Ovary (tissue), 9 donors: ENCODE results near the gene ASMTL. TPM values are rescaled to one million over a fixed set of nuclear protein-coding genes. Genes with fewer than 3 reads are reported as not detected.
"Not testable (repeated sequence)": the region's sequence is repeated elsewhere in the genome, so short reads cannot be mapped to it uniquely, and the experiment has no call there.

ENCODE experiments used
- DNase-seq, 5 donors: peaks; one replicate each; pipeline ENCODE4 v3.0.0-alpha.2; 2019 to 2020
- H3K27ac ChIP-seq, 2 donors: fragments of 200-600 bp; one replicate each; pipeline versions ENCODE4 v1.5.1 to v1.8.0; 2019 to 2022
- H3K27me3 ChIP-seq: fragments of 200-600 bp; one replicate; pipeline ENCODE4 v1.8.0; 2022
- H3K36me3 ChIP-seq: fragments of 200-600 bp; sonication (generic); one replicate; pipeline ENCODE4 v1.5.1; 2019
- H3K4me1 ChIP-seq: one replicate; pipeline ENCODE4 v1.8.1; 2013; ENCODE audit warnings: mild to moderate bottlenecking, moderate library complexity; ENCODE audit not compliant: insufficient read depth
- H3K4me3 ChIP-seq: fragments of 200-600 bp; sonication (generic); one replicate; pipeline ENCODE4 v1.5.1; 2017
- H3K9me3 ChIP-seq, 2 donors: fragments of 200-600 bp in 1 of 2; sonication (generic) in 1 of 2; one replicate each; pipeline versions ENCODE4 v1.5.1 to v1.8.1; 2013 to 2019; ENCODE audit warnings: mild to moderate bottlenecking in 1 of 2, moderate library complexity in 1 of 2
- EP300 ChIP-seq: sonication (generic); formaldehyde crosslinking; IDR thresholded peaks from one replicate; pipeline ENCODE4 v1.6.1; 2017; ENCODE audit warnings: antibody characterized with exemption
- POLR2A ChIP-seq: fragments of 450-650 bp; IDR thresholded peaks from one replicate; pipeline ENCODE4 v1.6.1; 2017; ENCODE audit warnings: antibody characterized with exemption, mild to moderate bottlenecking, moderate library complexity
- WGBS, 3 donors: extraction: QIAGEN DNeasy Blood & Tissue Kit in 1 of 3; methylation state at CpG; one replicate each; pipeline versions ENCODE4 v1.1.5 to v1.1.7; 2013 to 2017; 5-methylcytosine and 5-hydroxymethylcytosine counted together
- intact Hi-C, 4 donors: fragments of 100-400 bp; cut with DNase I; formaldehyde crosslinking; loops; one replicate each; pipeline versions ENCODE4 v1.11.0 to v1.15.1; 2022 to 2023
- polyA plus RNA-seq, 2 donors: library from polyadenylated mRNA; stranded (reverse); fragments of 200-250 nt in 1 of 2; fragments of 350-450 nt in 1 of 2; fragmentation: Illumina TruSeq in 1 of 2; extraction: RNeasy Lipid Tissue Mini Kit (QIAGEN cat#74804) in 1 of 2; gene quantifications; one replicate each; pipeline ENCODE4 v1.2.3, GENCODE V29; 2013 to 2014
- total RNA-seq, 7 donors: library from RNA; depleted of rRNA in 2 of 7; stranded (reverse); fragments of >200 nt in 2 of 7; fragmentation: NEBNext Ultra II Directional in 3 of 7; extraction: Animal tissue kit (Norgen Biotek cat#: 25700) in 3 of 7; gene quantifications; one replicate each; pipeline versions ENCODE4 v1.1.0 to v1.2.4, GENCODE V29; 2016 to 2023
- TF ChIP-seq, protein P1 (sequence below), 3 donors: fragments of 450-650 bp in 2 of 3; fragments of 200-600 bp in 1 of 3; IDR thresholded peaks; one replicate each; pipeline versions ENCODE4 v1.5.1 to v1.8.0; 2016 to 2022; ENCODE audit warnings: antibody characterized with exemption in 3 of 3, mild to moderate bottlenecking in 1 of 3
- donor health status: DM: no; HTN: no; CAD: no; lungs with moderate emphysema.
- donor health status: DM: no; HTN: no; CAD: no.
- donor health status: Bipolar disorder and iron deficiency.
- donor health status: DM: yes; HTN: yes; CAD: no.
- donor health status: DM: no; HTN: no; CAD: no.
- donor health status: DM: yes; HTN: yes; CAD: no.

The ASMTL gene
- total and polyA plus RNA-seq, 9 donors, result 21.3 to 48.9 (median 40.7) TPM

DNA sequence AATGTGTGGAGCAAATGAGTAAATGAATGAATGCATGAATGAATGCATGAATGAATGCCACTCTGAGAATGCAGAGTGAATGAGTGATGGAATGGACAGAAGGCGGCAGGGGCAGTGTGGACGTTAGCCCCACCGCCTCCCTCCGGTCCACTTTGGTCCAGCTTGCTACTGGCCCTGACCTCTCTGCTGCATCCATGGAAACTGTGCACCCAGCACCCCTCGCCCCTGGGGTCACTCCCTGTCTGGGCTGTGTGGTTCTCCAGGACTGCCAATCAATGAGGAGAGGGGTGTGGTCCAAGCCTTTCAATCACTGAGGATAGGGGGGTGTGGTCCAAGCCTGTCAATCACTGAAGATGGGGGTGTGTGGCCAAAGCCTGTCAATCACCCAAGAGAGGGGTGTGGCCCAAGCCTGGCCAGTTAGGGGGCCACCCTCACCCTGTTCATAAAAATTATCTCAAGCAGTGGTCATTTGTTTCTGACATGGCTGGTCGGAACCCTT is 39.2 kb upstream of the ASMTL start:
- Histone ChIP-seq H3K36me3 (no peaks in the 10 kb centered on the region), H3K4me1 (no peaks in the 10 kb centered on the region), H3K27ac (no peak overlapping the region), H3K4me3 (no peak overlapping the region), H3K27me3 (no peaks in the 10 kb centered on the region), H3K9me3 (no peaks in the 10 kb centered on the region)
- 75 to 82% (median 79%) methylated on average over 6 of the region's 6 CpGs for WGBS, 3 donors
- DNase-seq, result no peak
- intact Hi-C loops, result no loop called here
- TF ChIP-seq POLR2A, result no peak
- TF ChIP-seq EP300, result no peak
- TF ChIP-seq, protein P1, sequence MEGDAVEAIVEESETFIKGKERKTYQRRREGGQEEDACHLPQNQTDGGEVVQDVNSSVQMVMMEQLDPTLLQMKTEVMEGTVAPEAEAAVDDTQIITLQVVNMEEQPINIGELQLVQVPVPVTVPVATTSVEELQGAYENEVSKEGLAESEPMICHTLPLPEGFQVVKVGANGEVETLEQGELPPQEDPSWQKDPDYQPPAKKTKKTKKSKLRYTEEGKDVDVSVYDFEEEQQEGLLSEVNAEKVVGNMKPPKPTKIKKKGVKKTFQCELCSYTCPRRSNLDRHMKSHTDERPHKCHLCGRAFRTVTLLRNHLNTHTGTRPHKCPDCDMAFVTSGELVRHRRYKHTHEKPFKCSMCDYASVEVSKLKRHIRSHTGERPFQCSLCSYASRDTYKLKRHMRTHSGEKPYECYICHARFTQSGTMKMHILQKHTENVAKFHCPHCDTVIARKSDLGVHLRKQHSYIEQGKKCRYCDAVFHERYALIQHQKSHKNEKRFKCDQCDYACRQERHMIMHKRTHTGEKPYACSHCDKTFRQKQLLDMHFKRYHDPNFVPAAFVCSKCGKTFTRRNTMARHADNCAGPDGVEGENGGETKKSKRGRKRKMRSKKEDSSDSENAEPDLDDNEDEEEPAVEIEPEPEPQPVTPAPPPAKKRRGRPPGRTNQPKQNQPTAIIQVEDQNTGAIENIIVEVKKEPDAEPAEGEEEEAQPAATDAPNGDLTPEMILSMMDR (IDR thresholded peaks at IDR 0.05), result no peak

DNA sequence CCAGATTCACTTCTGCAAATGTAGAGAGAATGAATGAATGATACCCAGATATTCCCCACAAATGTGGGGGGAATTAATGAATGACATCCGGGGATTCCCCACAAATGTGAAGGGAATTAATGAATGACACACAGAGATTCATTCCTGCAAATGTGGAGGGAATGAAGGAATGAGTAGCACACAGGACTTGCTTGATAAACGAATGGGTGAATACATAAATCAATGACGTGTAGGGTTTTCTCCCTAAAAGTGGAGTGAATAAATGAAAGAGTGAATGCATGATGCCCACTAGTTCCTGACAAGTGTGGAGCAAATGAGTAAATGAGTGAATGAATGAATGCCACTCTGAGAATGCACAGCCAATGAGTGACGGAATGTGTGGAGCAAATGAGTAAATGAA is 38.5 kb upstream of the ASMTL start:
- H3K4me3 ChIP-seq, H3K4me1 ChIP-seq, DNase-seq, H3K9me3 ChIP-seq, H3K27ac ChIP-seq, H3K36me3 ChIP-seq, H3K27me3 ChIP-seq, intact Hi-C loops: not testable (repeated sequence)
- WGBS, 3 donors, result 94 to 95% (median 94%) methylated on average over 4 of the region's 4 CpGs

DNA sequence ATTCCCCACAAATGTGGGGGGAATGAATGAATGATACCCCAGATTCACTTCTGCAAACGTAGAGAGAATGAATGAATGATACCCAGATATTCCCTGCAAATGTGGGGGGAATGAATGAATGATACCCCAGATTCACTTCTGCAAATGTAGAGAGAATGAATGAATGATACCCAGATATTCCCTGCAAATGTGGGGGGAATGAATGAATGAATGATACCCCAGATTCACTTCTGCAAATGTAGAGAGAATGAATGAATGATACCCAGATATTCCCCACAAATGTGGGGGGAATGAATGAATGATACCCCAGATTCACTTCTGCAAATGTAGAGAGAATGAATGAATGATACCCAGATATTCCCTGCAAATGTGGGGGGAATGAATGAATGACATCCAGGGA is 38.0 kb upstream of the ASMTL start:
- intact Hi-C loops, H3K27ac ChIP-seq, H3K36me3 ChIP-seq, H3K9me3 ChIP-seq, H3K4me1 ChIP-seq, H3K27me3 ChIP-seq, DNase-seq, H3K4me3 ChIP-seq: not testable (repeated sequence)
- 50 to 100% (median 97%) methylated on average over 1 of the region's 1 CpG for WGBS, 3 donors

DNA sequence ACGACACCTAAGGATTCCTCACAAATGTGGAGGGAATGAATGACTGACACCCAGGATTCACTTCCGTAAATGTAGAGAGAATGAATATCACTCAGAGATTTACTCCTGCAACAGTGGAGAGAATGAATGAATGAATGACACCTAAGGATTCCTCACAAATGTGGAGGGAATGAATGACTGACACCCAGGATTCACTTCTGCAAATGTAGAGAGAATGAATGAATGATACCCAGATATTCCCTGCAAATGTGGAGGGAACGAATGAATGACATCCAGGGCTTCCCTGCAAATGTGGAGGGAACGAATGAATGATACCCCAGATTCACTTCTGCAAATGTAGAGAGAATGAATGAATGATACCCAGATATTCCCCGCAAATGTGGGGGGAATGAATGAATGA is 36.6 kb upstream of the ASMTL start:
- 79 to 91% (median 90%) methylated on average over 5 of the region's 5 CpGs for WGBS, 3 donors
- H3K9me3 ChIP-seq, intact Hi-C loops, H3K27me3 ChIP-seq, H3K4me3 ChIP-seq, DNase-seq, H3K36me3 ChIP-seq, H3K4me1 ChIP-seq, H3K27ac ChIP-seq: not testable (repeated sequence)

DNA sequence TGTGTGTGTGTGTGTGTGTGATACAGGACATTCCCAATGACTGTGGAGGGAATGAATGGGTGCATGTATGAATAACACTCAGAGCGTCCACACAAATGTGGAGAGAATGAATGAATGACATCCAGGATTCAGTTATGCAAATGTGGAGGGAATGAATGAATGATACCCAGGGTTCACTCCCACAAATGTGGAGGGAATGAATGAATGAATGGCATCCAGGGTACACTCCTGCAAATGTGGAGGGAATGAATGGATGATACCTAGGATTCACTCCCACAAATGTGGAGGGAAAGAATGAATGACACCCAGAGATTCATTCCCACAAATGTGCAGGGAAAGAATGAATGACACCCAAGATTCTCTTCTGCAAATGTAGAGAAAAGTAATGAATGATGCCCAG is 36.0 kb upstream of the ASMTL start:
- Histone ChIP-seq H3K4me1 (no peaks in the 10 kb centered on the region), H3K36me3 (no peaks in the 10 kb centered on the region), H3K9me3 (no peaks in the 10 kb centered on the region), H3K4me3 (no peak overlapping the region), H3K27ac (no peak overlapping the region), H3K27me3 (no peaks in the 10 kb centered on the region)
- intact Hi-C loops, result no loop called here
- no peak for TF ChIP-seq EP300
- TF ChIP-seq, protein P1 (IDR thresholded peaks at IDR 0.05), result no peak
- no peak for TF ChIP-seq POLR2A
- WGBS, 3 donors, result 88 to 98% (median 89%) methylated on average over 1 of the region's 1 CpG
- no peak for DNase-seq

DNA sequence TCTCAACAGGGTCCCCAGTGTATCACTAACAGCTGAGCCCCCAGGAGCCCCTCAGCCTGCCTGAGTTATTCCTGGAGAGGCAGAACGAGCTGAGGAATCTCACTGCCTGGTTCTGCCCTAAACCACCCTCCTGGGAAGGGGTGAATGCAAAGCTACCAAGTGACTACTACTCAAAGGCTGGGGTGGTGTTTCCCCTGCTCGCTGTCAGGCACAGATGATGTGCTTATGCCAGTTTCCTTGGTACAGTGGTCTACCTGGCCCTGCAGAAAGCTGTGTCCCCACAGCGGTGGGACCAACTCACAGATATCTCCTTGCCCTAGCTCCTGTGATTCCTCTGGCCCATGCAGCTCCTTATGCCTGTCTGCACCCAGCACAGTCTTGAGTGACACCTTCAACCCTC is 35.4 kb upstream of the ASMTL start:
- intact Hi-C loops, result no loop called here
- WGBS, 3 donors, result 64 to 76% (median 76%) methylated on average over 3 of the region's 3 CpGs
- Histone ChIP-seq H3K4me3 (no peak overlapping the region), H3K9me3 (no peaks in the 10 kb centered on the region), H3K27me3 (no peaks in the 10 kb centered on the region), H3K4me1 (no peaks in the 10 kb centered on the region), H3K36me3 (no peaks in the 10 kb centered on the region), H3K27ac (no peak overlapping the region)
- DNase-seq, result no peak
- TF ChIP-seq, protein P1 (IDR thresholded peaks at IDR 0.05), result no peak
- TF ChIP-seq EP300 (no peak), POLR2A (no peak)
